Endothelial cell of umbilical vein (primary cell): ENCODE measurements around the gene CBFB.

Experiments used
- POLR2A ChIP-seq: IDR thresholded peaks from 2 replicates; pipeline ENCODE4 v1.6.1; 2012; ENCODE audit warnings: low read depth, mild to moderate bottlenecking, control low read depth, low read length
- TF ChIP-seq, protein P1 (sequence below), 2 donors: IDR thresholded peaks; 1 replicate in 1 of 2; 2 replicates in 1 of 2; pipeline ENCODE4 v1.5.1; 2011; ENCODE audit warnings: low read length in 2 of 2, mild to moderate bottlenecking in 2 of 2, moderate library complexity in 2 of 2, control low read depth in 1 of 2, inconsistent platforms in 1 of 2, low read depth in 1 of 2; ENCODE audit not compliant: insufficient read depth in 1 of 2; ENCODE audit errors: extremely low read depth in 1 of 2

DNA sequence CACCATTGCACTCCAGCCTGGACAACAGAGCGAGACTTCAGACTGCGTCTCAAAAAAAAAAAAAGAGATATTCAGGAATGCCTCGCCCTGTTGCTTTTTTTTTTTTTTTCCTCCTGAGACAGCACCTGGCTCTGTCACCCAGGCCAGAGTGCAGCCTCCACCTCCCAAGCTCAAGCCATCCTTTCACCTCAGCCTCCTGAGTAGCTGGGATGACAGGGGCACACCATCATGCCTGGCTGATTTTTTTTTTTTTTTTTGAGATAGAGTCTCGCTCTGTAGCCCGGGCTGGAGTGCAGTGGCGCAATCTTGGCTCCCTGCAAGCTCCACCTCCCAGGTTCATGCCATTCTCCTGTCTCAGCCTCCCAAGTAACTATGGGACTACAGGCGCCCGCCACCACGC is 88.8 kb downstream of the CBFB start:
- no peak for TF ChIP-seq POLR2A
- TF ChIP-seq, protein P1, sequence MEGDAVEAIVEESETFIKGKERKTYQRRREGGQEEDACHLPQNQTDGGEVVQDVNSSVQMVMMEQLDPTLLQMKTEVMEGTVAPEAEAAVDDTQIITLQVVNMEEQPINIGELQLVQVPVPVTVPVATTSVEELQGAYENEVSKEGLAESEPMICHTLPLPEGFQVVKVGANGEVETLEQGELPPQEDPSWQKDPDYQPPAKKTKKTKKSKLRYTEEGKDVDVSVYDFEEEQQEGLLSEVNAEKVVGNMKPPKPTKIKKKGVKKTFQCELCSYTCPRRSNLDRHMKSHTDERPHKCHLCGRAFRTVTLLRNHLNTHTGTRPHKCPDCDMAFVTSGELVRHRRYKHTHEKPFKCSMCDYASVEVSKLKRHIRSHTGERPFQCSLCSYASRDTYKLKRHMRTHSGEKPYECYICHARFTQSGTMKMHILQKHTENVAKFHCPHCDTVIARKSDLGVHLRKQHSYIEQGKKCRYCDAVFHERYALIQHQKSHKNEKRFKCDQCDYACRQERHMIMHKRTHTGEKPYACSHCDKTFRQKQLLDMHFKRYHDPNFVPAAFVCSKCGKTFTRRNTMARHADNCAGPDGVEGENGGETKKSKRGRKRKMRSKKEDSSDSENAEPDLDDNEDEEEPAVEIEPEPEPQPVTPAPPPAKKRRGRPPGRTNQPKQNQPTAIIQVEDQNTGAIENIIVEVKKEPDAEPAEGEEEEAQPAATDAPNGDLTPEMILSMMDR (IDR thresholded peaks at IDR 0.05; ENCODE audit: extremely low read depth in 1 of 2, insufficient read depth in 1 of 2, low read depth in 1 of 2, low read length in 2 of 2), result no peak
